Endothelial cell of umbilical vein (primary cell): ENCODE data around the gene C4orf54. TPM values are rescaled to one million over a fixed set of nuclear protein-coding genes. Genes with fewer than 3 reads are reported as not detected.

Source experiments
- BruUV-seq: library from RNA; stranded (reverse); fragments of 400-500 nt; replicated peaks from 2 replicates; lab custom pipeline; 2021; lab: Mats Ljungman, UMichigan
- CTCF ChIA-PET: fragments of 300-600, 350-600 bp; sonication (Branson Sonifier 250); formaldehyde crosslinking; loops from one replicate; lab custom pipeline; 2021; ENCODE audit warnings: antibody characterized with exemption, inconsistent platforms; lab: Charles Lee
- POLR2A ChIA-PET: fragments of 300-600, 350-600 bp; sonication (Branson Sonifier 250); formaldehyde crosslinking; loops from one replicate; lab custom pipeline; 2021; ENCODE audit warnings: antibody characterized with exemption, inconsistent platforms; lab: Charles Lee
- DNase-seq: peaks from one replicate; pipeline ENCODE4 v3.0.0-alpha.2; 2011; ENCODE audit warnings: low read depth, low spot score
- FAIRE-seq: peaks from 2 replicates; lab custom pipeline; 2011; peaks lifted over from hg19 to GRCh38; lab: Jason Lieb, UNC
- H2AFZ ChIP-seq: 2 replicates; pipeline ENCODE4 v1.6.0; 2012; ENCODE audit warnings: low read depth, low read length, control low read depth, inconsistent platforms
- H3K27ac ChIP-seq: 2 replicates; pipeline ENCODE4 v1.5.1; 2011; ENCODE audit warnings: low read depth, mild to moderate bottlenecking, control low read depth, low read length, moderate library complexity; ENCODE audit not compliant: insufficient read depth
- H3K27me3 ChIP-seq, 2 experiments: 2 replicates each; pipeline versions ENCODE4 v1.6.0 to v1.6.1; 2011; ENCODE audit warnings: low read length in 2 of 2, mixed read lengths in 1 of 2; ENCODE audit not compliant: control insufficient read depth in 2 of 2, insufficient read depth in 2 of 2
- H3K36me3 ChIP-seq, 2 experiments: 2 replicates in 1 of 2; 3 replicates in 1 of 2; pipeline ENCODE4 v1.5.1; 2011; ENCODE audit warnings: low read length in 2 of 2, mild to moderate bottlenecking in 1 of 2, moderate library complexity in 1 of 2; ENCODE audit not compliant: control insufficient read depth in 2 of 2, insufficient read depth in 2 of 2; ENCODE audit errors: extremely low read depth in 1 of 2
- H3K4me1 ChIP-seq: 3 replicates; pipeline ENCODE4 v1.5.1; 2011; ENCODE audit warnings: mild to moderate bottlenecking, low read length; ENCODE audit not compliant: control insufficient read depth, insufficient read depth; ENCODE audit errors: extremely low read depth
- H3K4me2 ChIP-seq: 2 replicates; pipeline ENCODE4 v1.6.1; 2011; ENCODE audit warnings: low read length, control low read depth, mixed read lengths; ENCODE audit not compliant: insufficient read depth
- H3K4me3 ChIP-seq, 3 experiments: fragments of 200-600 bp in 1 of 3; sonication (generic), shearing (Covaris generic) in 1 of 3; replicated peaks in 1 of 3; 2 replicates each; pipeline ENCODE4 v1.5.1; 2011 to 2016; ENCODE audit warnings: control low read depth in 3 of 3, low read length in 3 of 3, mild to moderate bottlenecking in 2 of 3, inconsistent platforms in 1 of 3, low read depth in 1 of 3, moderate library complexity in 1 of 3; ENCODE audit not compliant: insufficient read depth in 1 of 3
- H3K79me2 ChIP-seq: 2 replicates; pipeline ENCODE4 v1.6.0; 2012; ENCODE audit warnings: low read length, inconsistent platforms; ENCODE audit not compliant: control insufficient read depth, insufficient read depth
- H3K9ac ChIP-seq: replicated peaks from 2 replicates; pipeline ENCODE3; 2011; ENCODE audit warnings: low read length, control low read depth; ENCODE audit not compliant: insufficient read depth; ENCODE audit errors: extremely low read depth
- H3K9me1 ChIP-seq: replicated peaks from 3 replicates; pipeline ENCODE4 v1.6.0; 2011; ENCODE audit warnings: mild to moderate bottlenecking, low read length; ENCODE audit not compliant: control insufficient read depth, insufficient read depth; ENCODE audit errors: extremely low read depth
- H3K9me3 ChIP-seq: replicated peaks from 2 replicates; pipeline ENCODE4 v1.5.1; 2012; ENCODE audit warnings: low read length, inconsistent platforms; ENCODE audit not compliant: control insufficient read depth, insufficient read depth
- H4K20me1 ChIP-seq: replicated peaks from 2 replicates; pipeline ENCODE3; 2011; ENCODE audit warnings: mild to moderate bottlenecking, low read length; ENCODE audit not compliant: control insufficient read depth, insufficient read depth; ENCODE audit errors: extremely low read depth
- CTCF ChIP-seq, 2 donors: IDR thresholded peaks; 1 replicate in 1 of 2; 2 replicates in 1 of 2; pipeline ENCODE4 v1.5.1; 2011; ENCODE audit warnings: low read length in 2 of 2, mild to moderate bottlenecking in 2 of 2, moderate library complexity in 2 of 2, control low read depth in 1 of 2, inconsistent platforms in 1 of 2, low read depth in 1 of 2; ENCODE audit not compliant: insufficient read depth in 1 of 2; ENCODE audit errors: extremely low read depth in 1 of 2
- EZH2 ChIP-seq: IDR thresholded peaks from 2 replicates; pipeline ENCODE4 v1.6.1; 2012; ENCODE audit warnings: borderline replicate concordance, low read depth, mild to moderate bottlenecking, moderate library complexity, low read length, inconsistent platforms; ENCODE audit not compliant: severe bottlenecking
- FOS ChIP-seq: IDR thresholded peaks from 2 replicates; pipeline ENCODE4 v1.6.1; 2011; ENCODE audit warnings: mild to moderate bottlenecking, low read length, moderate library complexity, borderline replicate concordance; ENCODE audit not compliant: insufficient read depth
- GATA2 ChIP-seq: IDR thresholded peaks from 2 replicates; pipeline ENCODE4 v1.7.0; 2011; ENCODE audit warnings: low read depth, mild to moderate bottlenecking, moderate library complexity, mixed read lengths, low read length; ENCODE audit not compliant: insufficient read length, insufficient read depth
- JUN ChIP-seq: IDR thresholded peaks from 2 replicates; pipeline ENCODE4 v1.6.1; 2011; ENCODE audit warnings: borderline replicate concordance, low read depth; ENCODE audit not compliant: insufficient read length, insufficient read depth
- MAX ChIP-seq: IDR thresholded peaks from 2 replicates; pipeline ENCODE4 v1.6.1; 2011; ENCODE audit not compliant: insufficient read depth, insufficient read length
- MYC ChIP-seq: IDR thresholded peaks from one replicate; pipeline ENCODE4 v1.6.1; 2011; ENCODE audit warnings: mild to moderate bottlenecking, low read depth, low read length
- POLR2A ChIP-seq: IDR thresholded peaks from 2 replicates; pipeline ENCODE4 v1.6.1; 2012; ENCODE audit warnings: low read depth, mild to moderate bottlenecking, control low read depth, low read length
- POLR2AphosphoS5 ChIP-seq: IDR thresholded peaks from 2 replicates; pipeline ENCODE4 v1.6.1; 2012; ENCODE audit warnings: low read depth, mild to moderate bottlenecking, control low read depth, low read length, moderate library complexity; ENCODE audit not compliant: insufficient read depth
- dilution Hi-C: fragments of 300-500 bp; cut with MboI; formaldehyde crosslinking; loops from one replicate; pipeline ENCODE4 v1.15.0; 2019; ENCODE audit warnings: low sequenced_read_pairs; ENCODE audit not compliant: extremely low pct_ligation_motif_present
- intact Hi-C: fragments of 100-400 bp; cut with micrococcal nuclease; formaldehyde crosslinking; loops from one replicate; pipeline ENCODE4 v1.10.0; 2022
- polyA plus RNA-seq, 4 experiments: library from polyadenylated mRNA; depleted of rRNA in 3 of 4; stranded (reverse) in 3 of 4; unstranded in 1 of 4; fragments of >200 nt; gene quantifications; 2 replicates each; pipeline versions ENCODE4 v1.2.1 to v1.2.3, GENCODE V29; 2011 to 2012; ENCODE audit warnings: missing spikeins in 1 of 4
- total RNA-seq: library from RNA; stranded (reverse); gene quantifications from 2 replicates; pipeline ENCODE4 v1.2.3, GENCODE V29; 2021

Gene C4orf54
- total and polyA plus RNA-seq, 2 donors (not counting 3 experiments of a cell fraction or from before 2014, with no cell fraction given), result not detected

- Histone ChIP-seq H3K9ac (no peak overlapping the region), H3K4me3 (no peak overlapping the region), H3K4me1 (no peaks in the 10 kb centered on the region), H2AFZ (no peak overlapping the region), H3K27ac (no peak overlapping the region), H3K27me3 (no peaks in the 10 kb centered on the region), H3K4me2 (no peak overlapping the region), H3K36me3 (no peaks in the 10 kb centered on the region), H4K20me1 (no peaks in the 10 kb centered on the region), H3K79me2 (no peaks in the 10 kb centered on the region), H3K9me1 (no peaks in the 10 kb centered on the region), H3K9me3 (no peaks in the 10 kb centered on the region)
- no peak for FAIRE-seq
- DNase-seq, result no peak
- BruUV-seq, result no TSS peak
- ChIA-PET POLR2A (no interaction called here), CTCF (no interaction called here)
- TF ChIP-seq FOS, result no peak
- TF ChIP-seq POLR2A, result no peak
- no peak for TF ChIP-seq CTCF (IDR thresholded peaks at IDR 0.05; ENCODE audit: extremely low read depth in 1 of 2, insufficient read depth in 1 of 2, low read depth in 1 of 2, low read length in 2 of 2)
- no peak for TF ChIP-seq POLR2AphosphoS5
- TF ChIP-seq MYC, result no peak
- no peak for TF ChIP-seq GATA2
- TF ChIP-seq MAX, result no peak
- TF ChIP-seq JUN, result no peak
- no peak for TF ChIP-seq EZH2
- intact Hi-C loops (no loop called here), dilution Hi-C loops (no loop called here)
Measured at GRCh38 chr4:99693140-99693539, 35.5 kb upstream of the C4orf54 start.
